ENCODE measurements around the gene CLCA1.

DNA sequence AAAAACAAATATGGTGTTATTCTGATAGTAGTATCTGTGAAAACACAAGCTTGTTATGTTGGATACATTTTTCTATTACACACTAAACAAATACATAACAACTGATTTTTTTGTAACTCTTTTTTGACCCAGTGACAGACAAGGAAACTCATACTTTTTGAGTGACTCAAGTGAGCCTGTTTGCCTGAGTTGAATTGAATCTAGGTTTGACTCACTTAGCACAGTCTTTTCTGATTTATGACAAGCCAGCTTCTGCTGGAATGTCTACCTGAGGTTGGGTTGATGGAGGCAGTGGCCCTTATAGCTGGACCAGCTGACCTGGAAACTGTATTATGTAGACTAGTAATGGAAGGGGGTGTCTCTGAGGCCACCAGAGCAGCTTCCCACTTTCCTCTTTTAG, 73.9 kb downstream of the CLCA1 start:
- TF ChIP-seq CBX2 (IDR thresholded peaks at IDR 0.05; ENCODE audit: borderline replicate concordance, low read depth) (no peak), EP300 (IDR thresholded peaks at IDR 0.05) (no peak), RCOR1 (IDR thresholded peaks at IDR 0.05; ENCODE audit: low read depth, low read length) (no peak), POLR2A (IDR thresholded peaks at IDR 0.05; ENCODE audit: low read length) (no peak), JUN (IDR thresholded peaks at IDR 0.05) (no peak), TP53 (CRISPR knock-in tag; IDR thresholded peaks at IDR 0.05) (no peak)
- TF ChIP-seq, protein P1, sequence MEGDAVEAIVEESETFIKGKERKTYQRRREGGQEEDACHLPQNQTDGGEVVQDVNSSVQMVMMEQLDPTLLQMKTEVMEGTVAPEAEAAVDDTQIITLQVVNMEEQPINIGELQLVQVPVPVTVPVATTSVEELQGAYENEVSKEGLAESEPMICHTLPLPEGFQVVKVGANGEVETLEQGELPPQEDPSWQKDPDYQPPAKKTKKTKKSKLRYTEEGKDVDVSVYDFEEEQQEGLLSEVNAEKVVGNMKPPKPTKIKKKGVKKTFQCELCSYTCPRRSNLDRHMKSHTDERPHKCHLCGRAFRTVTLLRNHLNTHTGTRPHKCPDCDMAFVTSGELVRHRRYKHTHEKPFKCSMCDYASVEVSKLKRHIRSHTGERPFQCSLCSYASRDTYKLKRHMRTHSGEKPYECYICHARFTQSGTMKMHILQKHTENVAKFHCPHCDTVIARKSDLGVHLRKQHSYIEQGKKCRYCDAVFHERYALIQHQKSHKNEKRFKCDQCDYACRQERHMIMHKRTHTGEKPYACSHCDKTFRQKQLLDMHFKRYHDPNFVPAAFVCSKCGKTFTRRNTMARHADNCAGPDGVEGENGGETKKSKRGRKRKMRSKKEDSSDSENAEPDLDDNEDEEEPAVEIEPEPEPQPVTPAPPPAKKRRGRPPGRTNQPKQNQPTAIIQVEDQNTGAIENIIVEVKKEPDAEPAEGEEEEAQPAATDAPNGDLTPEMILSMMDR (IDR thresholded peaks at IDR 0.05): no peak
- TF ChIP-seq, protein P2, sequence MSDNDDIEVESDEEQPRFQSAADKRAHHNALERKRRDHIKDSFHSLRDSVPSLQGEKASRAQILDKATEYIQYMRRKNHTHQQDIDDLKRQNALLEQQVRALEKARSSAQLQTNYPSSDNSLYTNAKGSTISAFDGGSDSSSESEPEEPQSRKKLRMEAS (IDR thresholded peaks at IDR 0.05): no peak

Data from A549 (cell line).